VCaP (cell line): ENCODE results near the gene ANXA5.
"Not testable (repeated sequence)": the region's sequence is repeated elsewhere in the genome, so short reads cannot be mapped to it uniquely, and the experiment has no call there.

ENCODE experiments used
- H3K27ac ChIP-seq: fragments of 450-650 bp; 2 replicates; pipeline ENCODE4 v1.5.1; 2017
- CTCF ChIP-seq: fragments of 450-650 bp; conservative IDR thresholded peaks from 2 replicates; pipeline ENCODE4 v1.5.1; 2017; ENCODE audit warnings: mild to moderate bottlenecking, moderate library complexity

ANXA5 gene

GRCh38 chr4:121737846-121738554 is 41.2 kb upstream of the ANXA5 start:
- no peak overlapping the region for H3K27ac ChIP-seq
- no peak for TF ChIP-seq CTCF

DNA sequence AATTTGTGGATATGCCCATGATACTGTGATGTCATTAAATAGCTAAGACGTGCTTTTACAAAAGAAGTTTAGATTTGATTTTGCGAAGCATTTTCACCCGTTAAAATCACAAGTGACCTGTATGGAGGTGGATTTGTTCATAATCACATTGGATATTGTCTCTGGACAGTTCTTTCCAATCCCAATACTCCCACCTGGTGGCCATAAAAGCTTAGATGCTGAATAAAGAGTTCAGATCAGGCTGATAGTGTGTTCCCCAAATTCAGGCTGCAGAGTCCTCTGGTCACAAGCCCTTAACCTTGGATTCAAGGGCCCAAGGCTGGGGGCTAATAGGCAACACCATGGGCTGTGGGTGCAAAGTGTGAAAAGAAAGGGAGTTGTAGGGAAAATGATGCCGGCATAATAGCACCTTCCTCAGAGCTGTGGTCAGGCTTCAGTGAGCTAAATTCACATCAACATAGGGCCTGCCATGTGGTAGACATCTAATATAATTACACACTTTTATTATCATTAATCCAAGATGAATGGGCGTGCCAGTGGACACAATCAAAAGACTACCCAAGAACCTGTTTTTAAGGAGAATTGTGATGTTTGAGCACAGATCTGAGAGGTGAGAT is 40.1 kb upstream of the ANXA5 start:
- TF ChIP-seq CTCF = peak; percentile 74
- no peak overlapping the region for H3K27ac ChIP-seq

DNA sequence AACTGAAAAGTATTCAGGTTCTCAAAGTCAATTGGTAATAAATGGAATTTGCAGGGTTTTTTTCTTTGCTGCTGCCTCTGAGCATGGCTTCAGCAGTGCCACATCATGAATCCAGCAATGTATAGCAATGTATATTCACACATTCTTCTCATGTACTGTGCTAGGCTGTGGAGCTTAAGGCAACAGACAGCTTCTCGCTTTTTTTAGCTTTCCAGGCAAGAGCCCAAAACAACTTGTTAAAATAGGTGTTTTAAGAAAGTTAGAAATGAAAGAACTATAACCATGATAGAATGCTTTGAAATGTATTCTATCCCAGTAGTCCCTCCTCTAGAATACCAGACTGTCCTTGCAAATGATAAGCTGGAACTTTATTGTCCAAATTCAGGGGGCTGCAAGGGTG is 37.8 kb upstream of the ANXA5 start:
- no peak for TF ChIP-seq CTCF
- H3K27ac ChIP-seq = no peak overlapping the region

GRCh38 chr4:121733942-121734341 is 37.2 kb upstream of the ANXA5 start:
- no peak for TF ChIP-seq CTCF
- H3K27ac ChIP-seq = no peak overlapping the region

- not testable (repeated sequence) for H3K27ac ChIP-seq
Observed at GRCh38 chr4:121729753-121730152, 33.0 kb upstream of the ANXA5 start.

- no peak overlapping the region for H3K27ac ChIP-seq
- TF ChIP-seq CTCF = no peak
Observed at GRCh38 chr4:121728798-121729226, 32.0 kb upstream of the ANXA5 start.

- no peak for TF ChIP-seq CTCF
- no peak overlapping the region for H3K27ac ChIP-seq
Observed at GRCh38 chr4:121728066-121728465, 31.3 kb upstream of the ANXA5 start.

- no peak overlapping the region for H3K27ac ChIP-seq
- peak; percentile 79 for TF ChIP-seq CTCF
Observed at GRCh38 chr4:121726642-121727268, 30.0 kb upstream of the ANXA5 start.
